K562 (cell line): ENCODE results near the gene RSPH10B. TPM values are rescaled to one million over a fixed set of nuclear protein-coding genes. Genes with fewer than 3 reads are reported as not detected.
"Not testable (repeated sequence)": the region's sequence is repeated elsewhere in the genome, so short reads cannot be mapped to it uniquely, and the experiment has no call there.

ENCODE experiments used
- ATAC-seq: fragments of 200-7000 bp; cut with Tn5 transposase; 3 replicates; pipeline ENCODE4 v1.9.1; 2020; ENCODE audit warnings: moderate library complexity
- BruUV-seq: library from RNA; stranded (reverse); fragments of 400-500 nt; replicated peaks from 2 replicates; lab custom pipeline; 2021; lab: Mats Ljungman, UMichigan
- CTCF ChIA-PET: fragments of 300-600 bp; formaldehyde crosslinking; extraction: SDS; loops from one replicate; lab custom pipeline; 2021; ENCODE audit warnings: low intra/inter-chr PET ratio; lab: Yijun Ruan, JAX
- POLR2A ChIA-PET: fragments of 300-600, 350-650 bp; sonication (Branson Sonifier 250); formaldehyde crosslinking; extraction: SDS; loops from one replicate; lab custom pipeline; 2021; ENCODE audit warnings: antibody characterized with exemption, inconsistent platforms; lab: Yijun Ruan, JAX
- DNase-seq, 4 experiments: peaks; one replicate each; pipeline versions ENCODE4 v3.0.0 to v3.0.0-alpha.2; 2011 to 2018; ENCODE audit warnings: low spot score in 3 of 4, mixed read lengths in 3 of 4; ENCODE audit errors: extremely low read depth in 1 of 4
- FAIRE-seq: peaks from 2 replicates; lab custom pipeline; 2011; peaks lifted over from hg19 to GRCh38; lab: Jason Lieb, UNC
- H2AFZ ChIP-seq: 2 replicates; pipeline ENCODE4 v1.6.0; 2011; ENCODE audit warnings: low read depth, low read length, control low read depth, inconsistent platforms
- H3K27ac ChIP-seq: fragments of 200-600 bp; 3 replicates; pipeline ENCODE4 v1.8.0; 2011; ENCODE audit warnings: low read depth, mild to moderate bottlenecking, control low read depth, inconsistent platforms, low read length, moderate library complexity, mixed read lengths; ENCODE audit errors: extremely low read depth
- H3K27me3 ChIP-seq, 2 experiments: fragments of 300-600 bp in 1 of 2; 2 replicates in 1 of 2; 3 replicates in 1 of 2; pipeline versions ENCODE4 v1.6.0 to v1.8.0; 2011; ENCODE audit warnings: inconsistent platforms in 2 of 2, low read length in 2 of 2, mild to moderate bottlenecking in 1 of 2, mixed read lengths in 1 of 2, moderate library complexity in 1 of 2; ENCODE audit not compliant: control insufficient read depth in 2 of 2, insufficient read depth in 2 of 2
- H3K36me3 ChIP-seq: fragments of 300-600 bp; 3 replicates; pipeline ENCODE4 v1.8.0; 2011; ENCODE audit warnings: mild to moderate bottlenecking, low read length, inconsistent platforms; ENCODE audit not compliant: control insufficient read depth, insufficient read depth
- H3K4me1 ChIP-seq, 2 experiments: fragments of 200-600 bp in 1 of 2; replicated peaks in 1 of 2; 2 replicates in 1 of 2; 3 replicates in 1 of 2; pipeline versions ENCODE4 v1.5.1 to v1.8.0; 2011; ENCODE audit warnings: inconsistent platforms in 2 of 2, low read length in 2 of 2, mild to moderate bottlenecking in 1 of 2, mixed read lengths in 1 of 2, moderate library complexity in 1 of 2; ENCODE audit not compliant: control insufficient read depth in 2 of 2, insufficient read depth in 2 of 2
- H3K4me2 ChIP-seq: 2 replicates; pipeline ENCODE4 v1.6.1; 2011; ENCODE audit warnings: low read length, control low read depth, inconsistent platforms, mixed read lengths; ENCODE audit not compliant: insufficient read depth
- H3K4me3 ChIP-seq: fragments of 200-600 bp; sonication (generic), shearing (Covaris generic); 2 replicates; pipeline ENCODE4 v1.5.1; 2016; ENCODE audit warnings: control low read depth, inconsistent platforms
- H3K79me2 ChIP-seq: fragments of 200-600 bp; 3 replicates; pipeline ENCODE4 v1.8.0; 2011; ENCODE audit warnings: low read length, inconsistent platforms; ENCODE audit not compliant: control insufficient read depth, insufficient read depth
- H3K9ac ChIP-seq, 2 experiments: 2 replicates each; pipeline versions ENCODE4 v1.6.0 to v1.6.1; 2011; ENCODE audit warnings: low read depth in 2 of 2, low read length in 2 of 2, control low read depth in 1 of 2, inconsistent platforms in 1 of 2, mild to moderate bottlenecking in 1 of 2, mixed read lengths in 1 of 2; ENCODE audit not compliant: insufficient read depth in 1 of 2
- H3K9me1 ChIP-seq: one replicate; pipeline ENCODE4 v1.6.0; 2011; ENCODE audit warnings: inconsistent platforms, mild to moderate bottlenecking, low read length, moderate library complexity; ENCODE audit not compliant: control insufficient read depth, insufficient read depth
- H3K9me3 ChIP-seq: replicated peaks from 2 replicates; pipeline ENCODE4 v1.5.1; 2011; ENCODE audit warnings: low read depth, low read length, inconsistent platforms; ENCODE audit not compliant: control insufficient read depth, insufficient read depth
- H4K20me1 ChIP-seq: replicated peaks from 2 replicates; pipeline ENCODE4 v1.6.1; 2011; ENCODE audit warnings: low read length, inconsistent platforms, mixed read lengths; ENCODE audit not compliant: control insufficient read depth, insufficient read depth
- WGBS: fragments of 100-300 bp; shearing (Covaris generic); methylation state at CpG from one replicate; pipeline ENCODE4 v1.1.6; 2016; ENCODE audit warnings: low coverage, mixed read lengths; ENCODE audit not compliant: insufficient coverage; ENCODE audit errors: missing lambda C conversion rate; 5-methylcytosine and 5-hydroxymethylcytosine counted together
- in situ Hi-C: fragments of 300-500 bp; cut with MboI; formaldehyde crosslinking; loops from 4 replicates; pipeline ENCODE4 v1.15.0; 2018; ENCODE audit warnings: inconsistent platforms, mixed read lengths
- intact Hi-C: fragments of 100-400 bp; cut with micrococcal nuclease; formaldehyde crosslinking; loops from 2 replicates; pipeline ENCODE4 v1.14.2; 2022
- polyA plus RNA-seq, 8 experiments: library from polyadenylated mRNA; depleted of rRNA in 4 of 8; stranded (reverse) in 5 of 8; unstranded in 3 of 8; fragments of >200 nt; fragmentation: Nextera tagmentation in 2 of 8; fragmentation: Illumina TruSeq in 1 of 8; extraction: Ambion mirVana in 2 of 8; extraction: Trizol in 1 of 8; gene quantifications; 2 replicates each; pipeline versions ENCODE4 v1.2.1 to v1.2.3, GENCODE V29; 2011 to 2014; ENCODE audit warnings: inconsistent platforms in 1 of 8, missing spikeins in 1 of 8
- total RNA-seq, 7 experiments: library from RNA; depleted of rRNA in 6 of 7; stranded (reverse); fragments of >200 nt in 6 of 7; fragmentation: Illumina TruSeq in 2 of 7; extraction: Trizol in 2 of 7; gene quantifications; 2 replicates each; pipeline versions ENCODE4 v1.2.1 to v1.2.3, GENCODE V29; 2011 to 2021; ENCODE audit warnings: low replicate concordance in 1 of 7

Gene RSPH10B
- total and polyA plus RNA-seq, 9 of the 15 experiments (the other 6 are each of a cell fraction or from before 2014, with no cell fraction given), result 0.01 to 0.09 TPM; not detected in 7

- DNase-seq, CTCF ChIA-PET, FAIRE-seq, H3K79me2 ChIP-seq, H2AFZ ChIP-seq, H3K9ac ChIP-seq, H3K4me2 ChIP-seq, ATAC-seq, H4K20me1 ChIP-seq, POLR2A ChIA-PET, H3K27me3 ChIP-seq, H3K36me3 ChIP-seq, H3K4me1 ChIP-seq, H3K9me3 ChIP-seq, H3K9me1 ChIP-seq, H3K4me3 ChIP-seq, BruUV-seq, H3K27ac ChIP-seq, intact Hi-C loops, in situ Hi-C loops: not testable (repeated sequence)
- WGBS, result no CpG with 5 or more reads among the region's 8 CpGs
These were observed 3.1 kb upstream of the RSPH10B start for GRCh38 chr7:5973580-5973979.

- ATAC-seq, result 0 out of 3 replicates have a peak, but pooled peaks have one; percentile 23
- H3K4me3 ChIP-seq, H3K79me2 ChIP-seq, FAIRE-seq, H3K9ac ChIP-seq, H3K9me3 ChIP-seq, POLR2A ChIA-PET, BruUV-seq, H3K4me2 ChIP-seq, in situ Hi-C loops, CTCF ChIA-PET, H2AFZ ChIP-seq, H3K36me3 ChIP-seq, DNase-seq, intact Hi-C loops, H3K4me1 ChIP-seq, H3K27me3 ChIP-seq, H3K9me1 ChIP-seq, H4K20me1 ChIP-seq, H3K27ac ChIP-seq: not testable (repeated sequence)
- no CpG with 5 or more reads among the region's 7 CpGs for WGBS
These were observed 6.7 kb downstream of the RSPH10B start for GRCh38 chr7:5963810-5964209.

GRCh38 chr7:5963205-5963604, 7.3 kb downstream of the RSPH10B start:
- POLR2A ChIA-PET, result not testable (repeated sequence)

GRCh38 chr7:5934945-5935450, 35.5 kb downstream of the RSPH10B start:
- H4K20me1 ChIP-seq, H3K79me2 ChIP-seq, H3K9me3 ChIP-seq, CTCF ChIA-PET, POLR2A ChIA-PET, H3K9me1 ChIP-seq, H3K4me1 ChIP-seq, intact Hi-C loops, BruUV-seq, FAIRE-seq, H3K4me2 ChIP-seq, H3K27me3 ChIP-seq, H3K4me3 ChIP-seq, H2AFZ ChIP-seq, H3K36me3 ChIP-seq, DNase-seq, H3K27ac ChIP-seq, ATAC-seq, in situ Hi-C loops, H3K9ac ChIP-seq: not testable (repeated sequence)
- WGBS, result no CpG with 5 or more reads among the region's 17 CpGs

More at GRCh38 chr7:5963205-5963604, 7.3 kb downstream of the RSPH10B start:
- H3K4me1 ChIP-seq, BruUV-seq, H3K79me2 ChIP-seq, H3K4me3 ChIP-seq, H3K9me3 ChIP-seq, H3K27me3 ChIP-seq, H3K4me2 ChIP-seq, H2AFZ ChIP-seq, FAIRE-seq, H3K36me3 ChIP-seq, in situ Hi-C loops, H3K9me1 ChIP-seq, H4K20me1 ChIP-seq, H3K9ac ChIP-seq, DNase-seq, intact Hi-C loops, CTCF ChIA-PET, H3K27ac ChIP-seq: not testable (repeated sequence)
- no CpG with 5 or more reads among the region's 13 CpGs for WGBS
- ATAC-seq, result peak; percentile 26; the same call in 1 of the 3 replicates
